GM12874 (cell line): ENCODE measurements around the gene ZNF69.

ENCODE experiments used
- TF ChIP-seq, protein P1 (sequence below): IDR thresholded peaks from 2 replicates; pipeline ENCODE4 v1.5.1; 2011; ENCODE audit warnings: low read depth, mild to moderate bottlenecking, control low read depth, low read length, moderate library complexity; ENCODE audit not compliant: insufficient read depth

ZNF69 gene

DNA sequence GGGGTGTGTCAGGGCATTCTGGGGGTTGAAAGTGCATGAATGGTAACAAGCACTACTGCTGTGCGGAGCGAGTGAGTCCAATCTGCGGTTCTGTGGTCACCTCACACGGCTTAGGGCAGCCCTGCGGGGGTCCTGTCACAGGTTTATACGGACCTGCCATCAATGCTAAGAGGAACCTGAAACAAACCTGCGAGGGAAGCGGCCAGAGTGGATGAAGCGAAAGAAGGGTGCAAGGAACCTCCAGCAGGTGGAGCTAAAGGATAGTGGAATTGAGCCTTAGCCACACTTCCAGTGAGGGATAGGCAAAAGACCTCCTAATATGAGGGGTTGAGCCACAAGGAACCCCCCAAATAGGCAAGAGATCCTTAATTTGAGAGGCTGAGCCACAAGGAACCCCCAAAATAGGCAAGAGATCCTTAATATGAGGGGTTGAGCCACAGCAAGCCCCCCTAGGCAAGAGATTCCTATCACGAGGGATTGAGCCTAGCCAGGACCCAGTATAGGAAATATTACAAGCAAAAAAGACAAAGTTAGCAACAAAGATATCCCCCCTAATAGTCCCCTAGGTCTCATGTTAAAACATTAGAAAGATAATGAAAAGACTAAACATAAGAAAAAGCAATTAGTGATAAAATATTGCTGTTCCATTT is 6.3 kb upstream of the ZNF69 start:
- TF ChIP-seq, protein P1, sequence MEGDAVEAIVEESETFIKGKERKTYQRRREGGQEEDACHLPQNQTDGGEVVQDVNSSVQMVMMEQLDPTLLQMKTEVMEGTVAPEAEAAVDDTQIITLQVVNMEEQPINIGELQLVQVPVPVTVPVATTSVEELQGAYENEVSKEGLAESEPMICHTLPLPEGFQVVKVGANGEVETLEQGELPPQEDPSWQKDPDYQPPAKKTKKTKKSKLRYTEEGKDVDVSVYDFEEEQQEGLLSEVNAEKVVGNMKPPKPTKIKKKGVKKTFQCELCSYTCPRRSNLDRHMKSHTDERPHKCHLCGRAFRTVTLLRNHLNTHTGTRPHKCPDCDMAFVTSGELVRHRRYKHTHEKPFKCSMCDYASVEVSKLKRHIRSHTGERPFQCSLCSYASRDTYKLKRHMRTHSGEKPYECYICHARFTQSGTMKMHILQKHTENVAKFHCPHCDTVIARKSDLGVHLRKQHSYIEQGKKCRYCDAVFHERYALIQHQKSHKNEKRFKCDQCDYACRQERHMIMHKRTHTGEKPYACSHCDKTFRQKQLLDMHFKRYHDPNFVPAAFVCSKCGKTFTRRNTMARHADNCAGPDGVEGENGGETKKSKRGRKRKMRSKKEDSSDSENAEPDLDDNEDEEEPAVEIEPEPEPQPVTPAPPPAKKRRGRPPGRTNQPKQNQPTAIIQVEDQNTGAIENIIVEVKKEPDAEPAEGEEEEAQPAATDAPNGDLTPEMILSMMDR: peak; percentile 57

DNA sequence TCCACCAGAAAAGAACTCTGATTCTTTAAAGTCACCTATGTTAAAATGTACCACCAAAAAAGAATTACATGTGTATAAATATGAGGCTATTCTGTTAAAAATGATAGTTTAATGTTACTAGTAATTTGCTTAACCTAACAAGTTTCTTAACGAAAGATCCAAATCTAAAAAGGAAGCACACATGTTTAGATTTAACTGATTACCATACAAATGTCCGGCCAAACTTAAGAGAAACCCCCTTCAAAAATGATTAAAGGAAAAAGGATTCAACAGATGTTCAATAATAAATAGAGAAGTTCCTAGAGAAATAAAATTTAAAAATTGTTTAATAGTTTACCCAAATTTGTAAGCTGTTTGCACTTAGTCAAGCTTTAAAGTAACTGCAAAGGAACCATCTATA is 5.0 kb upstream of the ZNF69 start:
- TF ChIP-seq, protein P1: no peak

DNA sequence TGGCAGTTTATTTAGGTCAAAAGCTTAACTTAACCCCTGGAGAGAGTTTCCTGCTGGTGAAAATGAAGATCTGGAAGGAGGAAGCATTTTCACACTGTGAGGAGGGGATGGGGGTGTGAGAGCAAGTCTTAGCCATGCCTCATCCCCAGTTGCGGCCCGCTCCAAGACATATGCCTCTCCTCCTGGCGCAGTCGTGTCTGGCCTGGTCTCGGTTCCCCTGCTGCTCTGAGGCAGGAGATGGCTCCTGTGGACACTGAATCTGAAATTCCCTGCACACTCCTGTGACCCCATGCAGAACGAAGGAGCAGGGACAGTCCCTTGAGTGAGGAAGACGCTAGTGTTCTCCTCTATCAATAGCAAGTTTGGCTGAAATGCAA is 360 bp upstream of the ZNF69 start:
- TF ChIP-seq, protein P1: no peak

DNA sequence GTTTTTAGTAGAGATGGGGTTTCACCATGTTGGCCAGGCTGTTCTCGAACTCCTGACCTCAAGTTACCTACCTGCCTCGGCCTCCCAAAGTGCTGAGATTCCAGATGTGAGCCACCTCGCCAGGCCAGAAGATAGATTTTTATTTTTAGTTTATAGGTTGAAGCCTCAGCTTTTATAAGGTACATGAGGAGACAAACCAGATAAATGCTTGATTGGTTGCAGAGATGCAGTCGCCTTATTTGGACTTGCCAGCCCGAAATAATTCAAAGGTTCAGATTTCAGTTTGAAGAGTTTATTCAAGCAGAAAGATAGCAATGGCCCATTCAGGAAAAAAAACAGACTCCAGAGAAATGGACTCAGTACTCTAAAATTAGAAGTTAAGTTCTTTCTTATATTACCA is 3.1 kb downstream of the ZNF69 start:
- TF ChIP-seq, protein P1: no peak

DNA sequence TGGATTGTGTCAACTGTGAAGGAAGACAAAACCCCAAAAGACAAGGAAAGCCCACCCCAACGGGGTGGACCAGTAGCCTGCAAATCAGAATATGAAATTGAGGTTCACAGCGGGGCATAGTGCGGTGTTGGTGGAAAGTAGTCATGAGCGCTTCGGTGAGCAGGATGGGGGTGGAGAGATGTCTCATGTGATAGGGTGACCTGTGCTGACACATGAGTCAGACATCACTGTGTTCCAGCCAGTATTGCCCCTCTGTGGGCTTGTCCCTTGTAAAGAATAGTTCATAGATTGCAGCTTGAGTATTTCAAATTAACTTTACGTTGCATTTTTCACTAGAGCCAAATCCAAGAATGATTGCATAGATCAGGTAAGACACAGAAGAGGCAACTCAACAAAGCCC is 7.3 kb downstream of the ZNF69 start:
- TF ChIP-seq, protein P1: no peak

DNA sequence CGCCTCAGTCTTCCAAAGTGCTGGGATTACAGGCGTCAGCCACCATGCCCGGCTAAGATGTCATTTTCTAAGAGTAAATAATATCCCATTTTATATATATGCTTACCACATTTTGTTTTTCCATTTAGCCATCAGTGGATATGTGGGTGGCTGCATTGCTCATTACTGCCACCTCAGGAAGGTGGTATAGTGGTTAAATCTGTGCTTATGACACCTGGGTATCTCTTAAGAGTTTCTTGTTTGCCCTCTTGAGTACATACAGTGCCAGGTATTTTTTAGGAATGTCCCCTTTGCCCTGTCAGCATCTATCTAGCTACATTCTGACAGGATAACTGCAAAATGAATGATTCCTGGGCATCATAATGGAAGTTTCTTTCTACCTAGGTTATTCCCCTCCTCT is 14.6 kb downstream of the ZNF69 start:
- TF ChIP-seq, protein P1: no peak

DNA sequence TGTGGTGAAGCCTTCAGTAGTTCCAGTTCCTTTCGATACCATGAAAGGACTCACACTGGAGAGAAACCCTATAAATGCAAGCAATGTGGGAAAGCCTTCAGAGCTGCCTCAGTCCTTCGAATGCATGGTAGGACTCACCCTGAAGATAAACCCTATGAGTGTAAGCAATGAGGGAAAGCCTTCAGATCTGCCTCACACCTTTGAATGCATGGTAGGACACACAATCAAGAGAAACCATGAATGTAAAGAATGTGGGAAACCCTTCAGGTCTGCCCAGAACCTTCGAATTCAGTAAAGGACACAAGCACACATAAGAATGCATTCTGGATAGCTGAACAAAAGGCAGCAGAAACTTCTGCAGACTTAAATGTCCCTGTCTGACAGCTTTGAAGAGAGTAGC is 18.3 kb downstream of the ZNF69 start:
- TF ChIP-seq, protein P1: no peak
